ENCODE data around the gene PPP2R5A.

DNA sequence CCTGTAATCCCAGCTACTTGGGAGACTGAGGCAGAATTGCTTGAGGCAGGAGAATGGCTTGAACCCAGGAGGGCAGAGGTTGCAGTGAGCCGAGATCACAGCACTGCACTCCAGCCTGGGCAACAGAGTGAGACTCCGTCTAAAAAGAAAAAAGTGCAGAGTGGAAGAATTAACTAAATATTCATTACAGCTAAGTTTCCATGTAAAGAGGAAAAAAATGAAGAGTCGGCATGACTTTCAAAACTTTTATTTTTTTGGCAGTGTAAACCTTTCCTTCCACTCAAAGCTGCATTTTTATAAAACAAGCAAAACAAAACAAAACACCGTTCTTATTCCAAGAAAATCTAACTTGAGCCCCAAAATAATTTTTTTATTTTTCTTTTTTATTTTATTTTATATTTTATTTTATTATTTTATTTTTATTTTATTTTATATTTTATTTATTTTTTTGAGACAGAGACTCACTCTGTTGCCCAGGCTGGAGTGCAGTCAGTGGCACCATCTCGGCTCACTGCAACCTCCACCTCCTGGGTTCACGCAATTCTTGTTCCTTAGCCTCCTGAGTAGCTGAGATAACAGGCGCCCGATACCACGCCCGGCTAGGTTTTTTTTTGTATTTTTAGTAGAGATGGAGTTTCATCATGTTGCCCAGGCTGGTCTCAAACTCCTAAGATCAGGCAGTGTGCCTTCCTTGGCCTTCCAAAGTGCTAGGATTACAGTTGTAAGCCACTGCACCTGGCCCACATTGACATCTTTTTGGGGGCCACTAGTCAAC, 66.6 kb downstream of the PPP2R5A start:
- TF ChIP-seq, protein P1, sequence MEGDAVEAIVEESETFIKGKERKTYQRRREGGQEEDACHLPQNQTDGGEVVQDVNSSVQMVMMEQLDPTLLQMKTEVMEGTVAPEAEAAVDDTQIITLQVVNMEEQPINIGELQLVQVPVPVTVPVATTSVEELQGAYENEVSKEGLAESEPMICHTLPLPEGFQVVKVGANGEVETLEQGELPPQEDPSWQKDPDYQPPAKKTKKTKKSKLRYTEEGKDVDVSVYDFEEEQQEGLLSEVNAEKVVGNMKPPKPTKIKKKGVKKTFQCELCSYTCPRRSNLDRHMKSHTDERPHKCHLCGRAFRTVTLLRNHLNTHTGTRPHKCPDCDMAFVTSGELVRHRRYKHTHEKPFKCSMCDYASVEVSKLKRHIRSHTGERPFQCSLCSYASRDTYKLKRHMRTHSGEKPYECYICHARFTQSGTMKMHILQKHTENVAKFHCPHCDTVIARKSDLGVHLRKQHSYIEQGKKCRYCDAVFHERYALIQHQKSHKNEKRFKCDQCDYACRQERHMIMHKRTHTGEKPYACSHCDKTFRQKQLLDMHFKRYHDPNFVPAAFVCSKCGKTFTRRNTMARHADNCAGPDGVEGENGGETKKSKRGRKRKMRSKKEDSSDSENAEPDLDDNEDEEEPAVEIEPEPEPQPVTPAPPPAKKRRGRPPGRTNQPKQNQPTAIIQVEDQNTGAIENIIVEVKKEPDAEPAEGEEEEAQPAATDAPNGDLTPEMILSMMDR (IDR thresholded peaks at IDR 0.05; ENCODE audit: low read length), result no peak
- no peak for TF ChIP-seq EZH2 (IDR thresholded peaks at IDR 0.05; ENCODE audit: borderline replicate concordance, low read length)
